Colonic mucosa (tissue), 4 donors: ENCODE data around the gene GOLGA8T. TPM values are rescaled to one million over a fixed set of nuclear protein-coding genes. Genes with fewer than 3 reads are reported as not detected.
"Not testable (repeated sequence)": the region's sequence is repeated elsewhere in the genome, so short reads cannot be mapped to it uniquely, and the experiment has no call there.

Source experiments
- DNase-seq: peaks from one replicate; pipeline ENCODE4 v3.0.0-alpha.2; 2020
- H3K27ac ChIP-seq: fragments of 200-600 bp; one replicate; pipeline ENCODE4 v1.8.0; 2021
- H3K27me3 ChIP-seq: fragments of 200-600 bp; one replicate; pipeline ENCODE4 v1.8.0; 2021
- H3K36me3 ChIP-seq: fragments of 200-600 bp; one replicate; pipeline ENCODE4 v1.8.0; 2021
- H3K4me1 ChIP-seq: fragments of 200-600 bp; one replicate; pipeline ENCODE4 v1.8.0; 2021; ENCODE audit warnings: mild to moderate bottlenecking
- H3K4me3 ChIP-seq: fragments of 200-600 bp; one replicate; pipeline ENCODE4 v1.8.0; 2021
- H3K9ac ChIP-seq, 2 donors: one replicate each; pipeline ENCODE4 v1.7.0; 2013; ENCODE audit warnings: control low read depth in 2 of 2, low read depth in 2 of 2, low read length in 2 of 2
- H3K9me3 ChIP-seq: fragments of 200-600 bp; one replicate; pipeline ENCODE4 v1.8.0; 2021
- intact Hi-C: fragments of 100-400 bp; cut with DNase I; formaldehyde crosslinking; loops from one replicate; pipeline ENCODE4 v1.14.1; 2022
- total RNA-seq, 2 donors: library from RNA; stranded (reverse); fragmentation: NEBNext Ultra II Directional in 1 of 2; extraction: Animal tissue kit (Norgen Biotek cat#: 25700) in 1 of 2; gene quantifications; one replicate each; pipeline ENCODE4 v1.2.1, GENCODE V29; 2021
- donor health status: healthy.
- donor health status: DM: no; HTN: no; CAD: no.
- donor health status: DM: no; HTN: no; CAD: no.

GOLGA8T gene
- total RNA-seq, result under 1 TPM in 1 of 2 donors, not detected in 1; 0.16 TPM

- H3K27me3 ChIP-seq, H3K27ac ChIP-seq, H3K36me3 ChIP-seq, intact Hi-C loops, DNase-seq, H3K4me3 ChIP-seq, H3K4me1 ChIP-seq, H3K9me3 ChIP-seq, H3K9ac ChIP-seq: not testable (repeated sequence)
Observed at GRCh38 chr15:30134751-30135150, at the start of gene GOLGA8T. GOLGA8T (plus strand) TSS chr15:30135051; CDS start chr15:30135149, 98 bp downstream.

GRCh38 chr15:30097827-30098226 lies 37.0 kb upstream of the GOLGA8T start:
- H3K27ac ChIP-seq, H3K9ac ChIP-seq, H3K36me3 ChIP-seq, H3K4me1 ChIP-seq, H3K4me3 ChIP-seq, DNase-seq, H3K9me3 ChIP-seq, H3K27me3 ChIP-seq, intact Hi-C loops: not testable (repeated sequence)

GRCh38 chr15:30102890-30103289 lies 32.0 kb upstream of the GOLGA8T start:
- intact Hi-C loops, DNase-seq, H3K27me3 ChIP-seq, H3K9ac ChIP-seq, H3K27ac ChIP-seq, H3K4me1 ChIP-seq, H3K4me3 ChIP-seq, H3K36me3 ChIP-seq, H3K9me3 ChIP-seq: not testable (repeated sequence)

- H3K9me3 ChIP-seq, intact Hi-C loops, H3K4me3 ChIP-seq, H3K36me3 ChIP-seq, DNase-seq, H3K9ac ChIP-seq, H3K27me3 ChIP-seq, H3K27ac ChIP-seq, H3K4me1 ChIP-seq: not testable (repeated sequence)
Observed at GRCh38 chr15:30103941-30104507, 30.8 kb upstream of the GOLGA8T start.

GRCh38 chr15:30110591-30110990 lies 24.3 kb upstream of the GOLGA8T start:
- H3K4me3 ChIP-seq, H3K27ac ChIP-seq: not testable (repeated sequence)

GRCh38 chr15:30130066-30130465 lies 4.8 kb upstream of the GOLGA8T start:
- H3K27ac ChIP-seq, H3K4me3 ChIP-seq, DNase-seq, H3K27me3 ChIP-seq, H3K36me3 ChIP-seq, H3K9me3 ChIP-seq, H3K9ac ChIP-seq, H3K4me1 ChIP-seq, intact Hi-C loops: not testable (repeated sequence)

More at GRCh38 chr15:30110591-30110990, 24.3 kb upstream of the GOLGA8T start:
- H3K4me1 ChIP-seq, H3K27me3 ChIP-seq, H3K9ac ChIP-seq, intact Hi-C loops, H3K36me3 ChIP-seq, H3K9me3 ChIP-seq, DNase-seq: not testable (repeated sequence)

GRCh38 chr15:30143246-30143645 lies 8.4 kb downstream of the GOLGA8T start:
- intact Hi-C loops, H3K9me3 ChIP-seq, H3K4me3 ChIP-seq, H3K27ac ChIP-seq, H3K27me3 ChIP-seq, H3K36me3 ChIP-seq, H3K4me1 ChIP-seq, H3K9ac ChIP-seq, DNase-seq: not testable (repeated sequence)

GRCh38 chr15:30149891-30150290 lies 15.0 kb downstream of the GOLGA8T start:
- H3K27ac ChIP-seq, H3K9ac ChIP-seq, H3K27me3 ChIP-seq, H3K4me3 ChIP-seq, intact Hi-C loops, DNase-seq, H3K9me3 ChIP-seq, H3K4me1 ChIP-seq, H3K36me3 ChIP-seq: not testable (repeated sequence)

- DNase-seq, H3K4me1 ChIP-seq, intact Hi-C loops, H3K9ac ChIP-seq, H3K4me3 ChIP-seq, H3K27ac ChIP-seq, H3K27me3 ChIP-seq, H3K36me3 ChIP-seq, H3K9me3 ChIP-seq: not testable (repeated sequence)
Observed at GRCh38 chr15:30162479-30163357, 27.9 kb downstream of the GOLGA8T start.

- H3K4me3 ChIP-seq, H3K36me3 ChIP-seq, H3K9ac ChIP-seq, H3K27me3 ChIP-seq, H3K27ac ChIP-seq, intact Hi-C loops, H3K9me3 ChIP-seq, DNase-seq, H3K4me1 ChIP-seq: not testable (repeated sequence)
Observed at GRCh38 chr15:30163759-30164158, 28.9 kb downstream of the GOLGA8T start.

- H3K4me3 ChIP-seq, DNase-seq, H3K27ac ChIP-seq, H3K4me1 ChIP-seq, intact Hi-C loops, H3K27me3 ChIP-seq, H3K36me3 ChIP-seq, H3K9me3 ChIP-seq, H3K9ac ChIP-seq: not testable (repeated sequence)
Observed at GRCh38 chr15:30164257-30164656, 29.4 kb downstream of the GOLGA8T start.

- H3K4me1 ChIP-seq, H3K27me3 ChIP-seq, H3K4me3 ChIP-seq, H3K9ac ChIP-seq, H3K36me3 ChIP-seq, H3K27ac ChIP-seq, DNase-seq, H3K9me3 ChIP-seq, intact Hi-C loops: not testable (repeated sequence)
Observed at GRCh38 chr15:30167403-30167802, 32.6 kb downstream of the GOLGA8T start.

GRCh38 chr15:30167886-30168285 lies 33.0 kb downstream of the GOLGA8T start:
- H3K27ac ChIP-seq, H3K9ac ChIP-seq, H3K4me3 ChIP-seq, H3K36me3 ChIP-seq, H3K27me3 ChIP-seq, H3K4me1 ChIP-seq, H3K9me3 ChIP-seq, intact Hi-C loops, DNase-seq: not testable (repeated sequence)
